Stimulated activated naive CD4-positive, alpha-beta T cell (primary cell): ENCODE data around the gene ILDR1.
"Not testable (repeated sequence)": the region's sequence is repeated elsewhere in the genome, so short reads cannot be mapped to it uniquely, and the experiment has no call there.

Source experiments
- DNase-seq, 6 experiments: peaks; one replicate each; lab custom pipeline; 2025; lab: John Stamatoyannopoulos, UW

ILDR1 gene

DNA sequence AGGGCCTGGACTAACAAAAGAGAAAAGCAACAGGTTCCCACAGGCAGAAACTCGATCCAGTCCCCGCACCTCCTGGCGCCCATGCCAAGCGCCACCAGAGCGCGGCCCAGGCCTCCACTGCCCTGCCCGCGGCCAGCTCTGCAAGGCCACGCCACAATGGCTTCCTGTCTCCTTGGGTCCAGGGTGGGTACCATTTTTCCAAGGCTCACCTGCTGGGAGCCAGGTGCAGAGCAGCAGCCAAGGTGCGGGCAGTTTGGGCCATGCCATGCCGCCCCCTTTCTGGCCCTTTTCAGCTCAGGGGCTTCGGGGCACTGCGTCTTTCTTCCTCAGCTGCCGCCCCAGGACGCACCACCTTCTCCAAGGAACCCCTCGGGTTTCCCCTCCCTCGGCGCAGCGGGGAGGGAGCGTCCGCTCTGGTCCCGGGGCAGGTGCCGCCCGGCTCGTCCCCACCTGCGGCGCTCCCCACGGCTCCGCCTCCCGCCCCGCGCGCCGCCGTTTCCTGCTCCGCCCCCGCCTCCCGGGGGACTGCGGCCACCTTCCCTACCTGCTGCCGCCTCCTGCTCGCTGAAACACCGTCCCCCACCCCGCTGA is at the start of gene ILDR1:
Gene ILDR1, minus strand, starts transcription at position 437 of the 591 bp plus-strand sequence. Its CDS starts 170 bp downstream, at position 267.
- DNase-seq: no peak

DNA sequence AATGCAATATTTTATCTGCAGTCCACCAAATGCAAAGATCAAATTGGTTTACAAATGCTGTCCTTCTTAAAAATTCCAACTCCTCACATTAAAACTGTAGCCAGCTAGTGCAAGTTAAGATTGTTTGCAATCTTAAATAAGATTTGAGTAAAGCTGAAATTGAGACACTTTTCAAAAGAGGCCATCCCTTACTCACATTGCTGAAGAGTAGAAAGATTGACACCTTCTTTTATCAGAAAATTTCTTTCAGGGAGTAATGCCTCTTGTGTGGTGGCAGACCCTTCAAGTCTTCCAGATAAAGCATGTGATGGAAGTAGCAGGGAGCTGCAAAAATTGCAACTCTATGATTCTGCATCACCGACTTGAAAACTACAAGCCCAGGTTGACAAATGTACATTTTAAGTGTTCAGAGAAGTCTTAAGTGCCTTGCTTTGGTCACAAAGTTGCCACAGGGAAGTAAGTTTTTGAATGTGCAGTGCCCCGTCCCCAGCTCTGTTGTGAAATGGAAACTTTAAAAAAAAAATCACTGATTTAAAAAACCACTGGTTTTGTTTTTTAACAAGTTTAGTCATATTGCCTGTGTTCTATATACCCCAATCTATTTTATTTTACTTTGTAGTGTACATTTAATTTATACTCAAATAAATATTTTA is 45.7 kb upstream of the ILDR1 start:
- no peak for DNase-seq

- no peak for DNase-seq
These were observed 45.1 kb upstream of the ILDR1 start for GRCh38 chr3:122067214-122067550.

DNA sequence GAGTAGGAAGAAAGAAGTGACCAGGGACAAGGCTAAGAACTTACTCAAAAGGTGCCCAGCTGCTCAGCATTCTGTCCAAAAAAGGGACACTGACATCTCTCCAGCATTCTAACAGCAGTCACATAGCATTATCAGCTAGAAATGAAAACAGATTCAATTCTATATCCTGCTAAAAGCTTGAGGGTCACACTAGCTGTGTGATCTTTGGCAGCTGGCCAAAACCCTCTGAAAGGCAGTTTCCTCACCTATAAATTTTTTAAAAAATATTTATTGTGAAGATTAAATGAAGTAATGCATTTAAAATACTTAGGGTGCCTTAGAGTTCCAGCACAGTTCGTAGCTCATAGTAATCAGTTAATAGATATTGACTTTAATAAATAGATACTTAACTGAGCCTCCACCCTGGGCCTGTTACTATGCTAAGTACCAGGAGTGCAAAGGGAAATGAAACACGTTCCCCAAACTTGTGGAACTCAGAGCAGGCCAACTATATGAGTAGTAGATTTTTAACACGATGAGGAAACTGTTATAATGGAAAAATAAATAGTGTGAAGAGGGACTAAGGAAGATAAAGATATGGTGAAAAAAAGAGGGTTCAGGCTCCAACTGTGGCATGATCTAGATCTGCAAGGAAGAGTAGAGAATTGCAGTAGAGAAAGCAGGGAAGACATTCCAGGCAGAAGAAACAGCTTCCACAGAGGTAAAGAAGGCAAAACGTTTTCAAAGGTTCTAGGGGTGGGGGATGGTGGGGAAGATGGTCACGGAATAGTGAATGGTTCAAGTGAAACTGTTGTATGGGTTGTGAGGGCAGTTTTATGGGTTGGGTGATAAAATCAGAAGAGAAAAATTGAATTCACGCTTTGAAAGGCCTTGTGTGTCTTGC is 44.5 kb upstream of the ILDR1 start:
- no peak for DNase-seq

DNA sequence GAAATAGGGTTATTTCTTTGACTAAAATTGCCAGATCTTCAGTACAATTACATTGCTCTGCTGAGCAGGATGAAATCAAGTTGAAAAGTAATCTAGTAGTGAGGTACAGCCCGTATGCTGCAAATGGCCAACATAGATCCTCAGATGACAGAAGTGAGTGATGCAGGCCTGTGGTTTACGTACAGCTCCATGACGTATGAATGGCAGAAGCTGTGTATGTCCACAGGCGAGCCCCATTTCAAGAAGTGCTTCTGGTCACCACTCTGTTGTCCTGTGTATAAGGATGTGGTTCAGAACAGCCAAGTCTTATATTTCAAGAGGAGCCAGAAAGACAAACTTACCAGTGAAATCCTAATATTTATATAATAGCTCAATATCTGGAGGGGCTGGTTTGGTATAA is 42.3 kb upstream of the ILDR1 start:
- no peak for DNase-seq

- DNase-seq: no peak
These were observed 41.9 kb upstream of the ILDR1 start for GRCh38 chr3:122063908-122064307.

GRCh38 chr3:122060040-122060698 is 38.1 kb upstream of the ILDR1 start:
- DNase-seq: no peak

- no peak for DNase-seq
These were observed 36.2 kb upstream of the ILDR1 start for GRCh38 chr3:122058294-122058693.

GRCh38 chr3:122057671-122058070 is 35.6 kb upstream of the ILDR1 start:
- no peak for DNase-seq

- no peak for DNase-seq
These were observed 33.2 kb upstream of the ILDR1 start, which contains the start of gene CD86 for GRCh38 chr3:122055215-122055614. TSS of gene CD86 (plus strand) at chr3:122055362. CDS start at chr3:122055490, 128 bp downstream.

DNA sequence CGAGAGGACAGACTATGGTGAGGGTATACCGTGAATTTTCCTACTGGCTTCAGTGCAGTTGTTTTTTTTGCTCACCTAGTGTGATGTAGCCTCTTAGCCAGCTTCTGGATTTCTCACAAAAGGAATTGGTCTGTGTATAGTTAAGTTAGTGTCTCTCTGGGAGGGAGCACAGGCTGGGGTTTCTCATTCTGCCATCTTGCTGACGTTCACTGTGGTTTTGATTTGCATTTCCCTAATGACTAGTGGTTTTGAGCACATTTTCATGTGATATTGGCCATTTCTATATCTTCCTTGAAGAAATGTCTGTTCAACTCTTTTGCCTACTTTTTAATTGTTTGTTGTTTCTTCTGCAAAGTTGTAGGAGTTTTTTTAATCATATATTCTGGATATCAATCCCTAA is 30.9 kb upstream of the ILDR1 start:
- no peak for DNase-seq

GRCh38 chr3:122047773-122048172 is 25.7 kb upstream of the ILDR1 start:
- DNase-seq: not testable (repeated sequence)

GRCh38 chr3:122047296-122047695 is 25.2 kb upstream of the ILDR1 start:
- not testable (repeated sequence) for DNase-seq

GRCh38 chr3:122033023-122033422 is 11.0 kb upstream of the ILDR1 start:
- no peak for DNase-seq

GRCh38 chr3:122032531-122032930 is 10.5 kb upstream of the ILDR1 start:
- no peak for DNase-seq

GRCh38 chr3:122031123-122031468 is 9.0 kb upstream of the ILDR1 start:
- DNase-seq: no peak

- no peak for DNase-seq
These were observed 8.5 kb upstream of the ILDR1 start for GRCh38 chr3:122030381-122031122.

DNA sequence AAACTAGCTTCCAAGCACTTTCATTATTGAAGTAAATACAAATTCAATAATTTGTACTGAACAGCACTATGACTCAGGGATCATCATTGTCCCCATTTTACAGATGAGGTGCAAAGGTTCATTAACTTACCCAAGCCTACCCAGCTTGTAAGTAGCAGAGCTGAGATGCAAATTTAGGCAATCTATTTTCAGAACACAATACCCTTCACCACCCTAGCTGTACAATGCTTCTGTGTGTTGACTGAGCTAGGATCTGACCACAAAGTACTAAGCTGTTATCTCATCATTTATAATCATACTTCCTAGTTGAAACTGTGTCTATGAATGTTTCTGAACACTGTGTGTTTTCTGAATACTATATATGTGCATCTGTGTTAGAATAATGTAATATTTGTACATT is 3.2 kb upstream of the ILDR1 start:
- DNase-seq: no peak

GRCh38 chr3:122024800-122025199 is 2.8 kb upstream of the ILDR1 start:
- no peak for DNase-seq

DNA sequence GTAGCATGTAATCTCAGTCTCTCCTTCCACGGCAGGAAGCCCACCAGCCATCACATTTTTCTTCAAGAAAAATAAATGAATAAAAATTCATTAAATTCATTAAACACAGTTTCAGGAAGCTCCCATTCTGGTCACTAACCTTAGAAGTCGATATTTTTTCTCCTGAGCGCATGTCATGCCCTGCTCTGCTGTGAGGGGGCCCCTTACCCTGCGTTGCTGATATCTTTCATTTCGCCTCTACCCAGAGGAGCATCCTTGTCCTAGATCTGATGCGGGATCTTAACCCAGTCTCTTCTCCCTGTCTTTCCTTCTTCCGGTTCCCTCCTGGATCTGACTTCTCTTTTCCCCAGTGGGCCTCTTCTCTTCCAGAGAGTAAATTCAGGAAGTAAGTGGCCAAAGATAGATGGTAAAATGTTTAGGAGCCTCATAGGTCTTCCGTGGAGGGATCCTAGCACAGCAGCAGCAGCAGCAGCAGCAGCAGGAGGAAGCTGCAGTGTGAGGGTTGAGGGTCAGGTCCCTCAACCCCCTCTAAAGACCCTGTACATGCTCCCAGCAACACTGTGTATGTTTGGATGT is 1.4 kb upstream of the ILDR1 start:
- DNase-seq: no peak

- DNase-seq: no peak
These were observed 1.0 kb downstream of the ILDR1 start for GRCh38 chr3:122021037-122021436.
